Measurements from ENCODE around the gene TPSG1.

DNA sequence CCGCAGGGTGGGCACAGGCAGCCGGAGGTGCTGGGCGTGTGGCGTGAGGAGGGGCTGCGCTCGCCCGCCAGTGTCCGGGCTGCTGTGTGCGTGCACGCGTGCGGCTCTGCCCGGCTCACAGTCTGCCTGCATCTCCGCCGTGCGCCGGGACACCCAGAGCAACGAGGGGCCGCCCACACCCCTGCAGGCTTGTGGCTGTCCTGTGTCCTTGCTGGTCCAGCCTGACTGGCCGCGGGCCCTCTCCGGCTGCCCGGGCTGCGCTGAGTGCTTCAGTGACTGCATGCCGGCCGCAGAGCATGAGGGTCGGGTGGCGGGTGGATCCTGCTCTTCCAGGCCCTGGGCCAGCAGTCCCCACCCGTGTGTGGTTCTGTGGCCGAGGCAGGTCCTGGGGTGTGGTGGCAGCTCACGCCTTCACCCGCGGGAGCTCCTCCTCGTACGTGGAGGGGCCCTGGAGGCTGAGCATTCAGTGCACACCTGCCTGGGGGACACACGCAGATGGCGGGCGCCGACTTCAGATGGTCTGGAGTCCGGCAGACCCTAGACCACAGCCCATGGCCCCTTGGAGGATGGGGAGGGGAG, 12.4 kb downstream of the TPSG1 start:
- TF ChIP-seq, protein P1, sequence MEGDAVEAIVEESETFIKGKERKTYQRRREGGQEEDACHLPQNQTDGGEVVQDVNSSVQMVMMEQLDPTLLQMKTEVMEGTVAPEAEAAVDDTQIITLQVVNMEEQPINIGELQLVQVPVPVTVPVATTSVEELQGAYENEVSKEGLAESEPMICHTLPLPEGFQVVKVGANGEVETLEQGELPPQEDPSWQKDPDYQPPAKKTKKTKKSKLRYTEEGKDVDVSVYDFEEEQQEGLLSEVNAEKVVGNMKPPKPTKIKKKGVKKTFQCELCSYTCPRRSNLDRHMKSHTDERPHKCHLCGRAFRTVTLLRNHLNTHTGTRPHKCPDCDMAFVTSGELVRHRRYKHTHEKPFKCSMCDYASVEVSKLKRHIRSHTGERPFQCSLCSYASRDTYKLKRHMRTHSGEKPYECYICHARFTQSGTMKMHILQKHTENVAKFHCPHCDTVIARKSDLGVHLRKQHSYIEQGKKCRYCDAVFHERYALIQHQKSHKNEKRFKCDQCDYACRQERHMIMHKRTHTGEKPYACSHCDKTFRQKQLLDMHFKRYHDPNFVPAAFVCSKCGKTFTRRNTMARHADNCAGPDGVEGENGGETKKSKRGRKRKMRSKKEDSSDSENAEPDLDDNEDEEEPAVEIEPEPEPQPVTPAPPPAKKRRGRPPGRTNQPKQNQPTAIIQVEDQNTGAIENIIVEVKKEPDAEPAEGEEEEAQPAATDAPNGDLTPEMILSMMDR (IDR thresholded peaks at IDR 0.05) = no peak
- no peak for TF ChIP-seq POLR2A (IDR thresholded peaks at IDR 0.05)
